GM13977 (cell line): ENCODE results near the gene MOB3B.

Experiments used
- DNase-seq: peaks from one replicate; pipeline ENCODE4 v3.0.0; 2012; ENCODE audit warnings: low spot score
- CTCF ChIP-seq: IDR thresholded peaks from 2 replicates; pipeline ENCODE4 v1.5.1; 2012; ENCODE audit warnings: mild to moderate bottlenecking, control low read depth; ENCODE audit not compliant: insufficient read depth; ENCODE audit errors: extremely low read depth, missing control alignments
- in situ Hi-C: fragments of 300-500 bp; cut with MboI; formaldehyde crosslinking; loops from one replicate; pipeline ENCODE4 v1.12.0; 2022; ENCODE audit warnings: low sequenced_read_pairs, low pct_unique_long_range_greater_than_20kb, mixed read lengths, inconsistent platforms; ENCODE audit not compliant: unreplicated experiment

The MOB3B gene

GRCh38 chr9:27362447-27363210 lies 167.0 kb downstream of the MOB3B start:
- TF ChIP-seq CTCF, result no peak
- no peak for DNase-seq
- in situ Hi-C loops, result no loop called here

- in situ Hi-C loops, result no loop called here
- no peak for TF ChIP-seq CTCF
- DNase-seq, result no peak
These were observed 168.1 kb downstream of the MOB3B start for GRCh38 chr9:27361492-27361891.

GRCh38 chr9:27359763-27360162 lies 169.9 kb downstream of the MOB3B start:
- no peak for DNase-seq
- no peak for TF ChIP-seq CTCF
- in situ Hi-C loops, result no loop called here

- in situ Hi-C loops, result no loop called here
- no peak for DNase-seq
- TF ChIP-seq CTCF, result no peak
These were observed 171.6 kb downstream of the MOB3B start for GRCh38 chr9:27358007-27358406.

GRCh38 chr9:27356446-27356845 lies 173.2 kb downstream of the MOB3B start:
- no peak for TF ChIP-seq CTCF
- DNase-seq, result no peak
- in situ Hi-C loops, result no loop called here

- DNase-seq, result no peak
- no peak for TF ChIP-seq CTCF
- in situ Hi-C loops, result no loop called here
These were observed 174.4 kb downstream of the MOB3B start for GRCh38 chr9:27355166-27355565.
